ENCODE measurements around the gene GINM1. TPM values are rescaled to one million over a fixed set of nuclear protein-coding genes. Genes with fewer than 3 reads are reported as not detected.

The GINM1 gene
- total RNA-seq, 1 experiment from 2014 or later, result 25.0 TPM

- Histone ChIP-seq H3K9me3 (ENCODE audit: control insufficient read depth in 1 of 2, insufficient read depth in 1 of 2, low read depth in 1 of 2, low read length in 2 of 2) (no peaks in the 10 kb centered on the region), H3K79me2 (ENCODE audit: insufficient read depth, low read length) (no peaks in the 10 kb centered on the region), H3K36me3 (ENCODE audit: control insufficient read depth in 1 of 2, insufficient read depth in 2 of 2, low read length in 2 of 2) (peaks cover 15 to 19% of the 10 kb centered on the region in 2 experiments; a peak in 3 of 4 replicates), H3K4me3 (replicated peaks in 1 of 2; ENCODE audit: low read depth in 1 of 2, low read length in 2 of 2) (no peak overlapping the region), H3K27ac (ENCODE audit: low read depth, low read length) (no peak overlapping the region), H2AFZ (ENCODE audit: low read depth, low read length, poor library complexity, severe bottlenecking) (no peak overlapping the region), H4K20me1 (ENCODE audit: insufficient read depth) (no peaks in the 10 kb centered on the region), H3K9ac (ENCODE audit: low read length) (no peak overlapping the region), H3K27me3 (ENCODE audit: insufficient read depth, low read length) (no peaks in the 10 kb centered on the region), H3K4me2 (ENCODE audit: low read length) (no peak overlapping the region), H3K9me2 (ENCODE audit: insufficient read depth) (no peaks in the 10 kb centered on the region), H3K4me1 (ENCODE audit: control insufficient read depth in 1 of 2, insufficient read depth in 2 of 2, low read length in 2 of 2) (no peaks in the 10 kb centered on the region)
- intact Hi-C loops (cut with micrococcal nuclease), result no loop called here
- TF ChIP-seq ZFX (IDR thresholded peaks at IDR 0.05), result no peak
- no peak for TF ChIP-seq EGR1 (IDR thresholded peaks at IDR 0.05; ENCODE audit: low read depth)
- no peak for TF ChIP-seq SRF (IDR thresholded peaks at IDR 0.05; ENCODE audit: low read depth)
- no peak for TF ChIP-seq RAD21 (IDR thresholded peaks at IDR 0.05; ENCODE audit: low read depth)
- TF ChIP-seq ELF1 (IDR thresholded peaks at IDR 0.05; ENCODE audit: borderline replicate concordance, low read depth), result no peak
- TF ChIP-seq POLR2AphosphoS5 (IDR thresholded peaks at IDR 0.05; ENCODE audit: low read depth, low read length), result no peak
- no peak for TF ChIP-seq TCF7L2 (IDR thresholded peaks at IDR 0.05; ENCODE audit: borderline replicate concordance, extremely low read depth, insufficient read depth, insufficient read length)
- TF ChIP-seq, protein P1, sequence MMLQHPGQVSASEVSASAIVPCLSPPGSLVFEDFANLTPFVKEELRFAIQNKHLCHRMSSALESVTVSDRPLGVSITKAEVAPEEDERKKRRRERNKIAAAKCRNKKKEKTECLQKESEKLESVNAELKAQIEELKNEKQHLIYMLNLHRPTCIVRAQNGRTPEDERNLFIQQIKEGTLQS (IDR thresholded peaks at IDR 0.05), result no peak
- no peak for TF ChIP-seq POLR2A (IDR thresholded peaks at IDR 0.05; ENCODE audit: borderline replicate concordance, extremely low read depth, insufficient read depth, insufficient read length)
- TF ChIP-seq, protein P2, sequence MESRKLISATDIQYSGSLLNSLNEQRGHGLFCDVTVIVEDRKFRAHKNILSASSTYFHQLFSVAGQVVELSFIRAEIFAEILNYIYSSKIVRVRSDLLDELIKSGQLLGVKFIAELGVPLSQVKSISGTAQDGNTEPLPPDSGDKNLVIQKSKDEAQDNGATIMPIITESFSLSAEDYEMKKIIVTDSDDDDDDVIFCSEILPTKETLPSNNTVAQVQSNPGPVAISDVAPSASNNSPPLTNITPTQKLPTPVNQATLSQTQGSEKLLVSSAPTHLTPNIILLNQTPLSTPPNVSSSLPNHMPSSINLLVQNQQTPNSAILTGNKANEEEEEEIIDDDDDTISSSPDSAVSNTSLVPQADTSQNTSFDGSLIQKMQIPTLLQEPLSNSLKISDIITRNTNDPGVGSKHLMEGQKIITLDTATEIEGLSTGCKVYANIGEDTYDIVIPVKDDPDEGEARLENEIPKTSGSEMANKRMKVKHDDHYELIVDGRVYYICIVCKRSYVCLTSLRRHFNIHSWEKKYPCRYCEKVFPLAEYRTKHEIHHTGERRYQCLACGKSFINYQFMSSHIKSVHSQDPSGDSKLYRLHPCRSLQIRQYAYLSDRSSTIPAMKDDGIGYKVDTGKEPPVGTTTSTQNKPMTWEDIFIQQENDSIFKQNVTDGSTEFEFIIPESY (IDR thresholded peaks at IDR 0.05; ENCODE audit: extremely low read depth, insufficient replicate concordance, low read length), result no peak
- no peak for TF ChIP-seq SP1 (IDR thresholded peaks at IDR 0.05; ENCODE audit: low read depth)
- no peak for DNase-seq (ENCODE audit: low read depth, low spot score)
- BruUV-seq (replicated peaks), result no TSS peak
- no peak for ATAC-seq
- ChIA-PET CTCF (no interaction called here), POLR2A (no interaction called here), RAD21 (ENCODE audit: low non-redundant PET in 1 of 2, low total read pairs in 2 of 2, uncharacterized antibody in 2 of 2, unreplicated experiment in 2 of 2) (no interaction called here)
Observed at GRCh38 chr6:149593408-149593807, 27.2 kb downstream of the GINM1 start.
